Ishikawa (cell line): Measurements from ENCODE around the gene OPCML.

Experiments used
- EP300 ChIP-seq: IDR thresholded peaks from 2 replicates; pipeline ENCODE4 v1.6.1; 2012; ENCODE audit warnings: borderline replicate concordance
- RAD21 ChIP-seq: IDR thresholded peaks from 2 replicates; pipeline ENCODE4 v1.6.1; 2012; ENCODE audit warnings: low read depth
- YY1 ChIP-seq: IDR thresholded peaks from 2 replicates; pipeline ENCODE4 v1.6.1; 2012; ENCODE audit warnings: low read depth

DNA sequence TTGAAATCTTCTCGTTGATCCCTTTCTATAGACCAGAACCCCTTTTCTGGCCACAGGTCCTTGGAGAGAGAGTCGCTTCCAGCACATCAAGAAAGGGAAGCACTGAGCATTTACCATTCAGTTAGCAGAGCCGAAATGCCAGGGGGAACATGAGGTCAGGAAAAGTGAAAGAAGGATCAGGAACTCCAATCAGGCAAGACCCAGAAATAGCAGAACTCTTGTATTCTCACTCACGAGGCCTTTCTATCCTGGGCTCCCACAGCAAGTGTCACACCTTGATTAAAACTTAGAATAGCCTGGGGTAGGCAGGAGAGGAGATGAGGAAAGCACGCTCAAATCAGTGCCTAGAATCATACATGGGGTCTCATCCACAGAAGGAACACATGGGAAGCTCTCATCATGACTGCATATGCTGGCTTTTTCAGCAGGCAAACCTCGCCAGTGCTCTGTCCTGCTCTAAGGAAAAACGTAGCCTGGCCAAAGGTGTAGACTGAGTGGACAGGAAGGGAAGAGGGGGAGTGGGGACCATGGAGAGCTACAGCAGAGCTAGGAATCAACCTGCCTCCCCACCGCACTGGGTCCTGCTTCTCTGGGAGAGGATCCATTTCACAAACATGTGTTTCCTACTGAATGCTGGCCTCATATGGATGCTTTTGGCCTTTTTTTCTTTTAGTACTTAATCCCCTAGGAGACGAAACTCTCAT is 40.5 kb downstream of the OPCML start:
- no peak for TF ChIP-seq EP300
- no peak for TF ChIP-seq YY1
- no peak for TF ChIP-seq RAD21
